NB4 (cell line): ENCODE measurements around the gene OPTN.

Experiments used
- POLR2A ChIP-seq: IDR thresholded peaks from 2 replicates; pipeline ENCODE4 v1.6.1; 2011; ENCODE audit warnings: mild to moderate bottlenecking; ENCODE audit not compliant: insufficient read length; ENCODE audit errors: extremely low read depth
- TF ChIP-seq, protein P1 (sequence below): IDR thresholded peaks from one replicate; pipeline ENCODE4 v1.5.1; 2012; ENCODE audit warnings: low read depth, low read length
- TF ChIP-seq, protein P2 (sequence below): IDR thresholded peaks from 2 replicates; pipeline ENCODE4 v1.6.1; 2011; ENCODE audit warnings: low read depth, low read length

DNA sequence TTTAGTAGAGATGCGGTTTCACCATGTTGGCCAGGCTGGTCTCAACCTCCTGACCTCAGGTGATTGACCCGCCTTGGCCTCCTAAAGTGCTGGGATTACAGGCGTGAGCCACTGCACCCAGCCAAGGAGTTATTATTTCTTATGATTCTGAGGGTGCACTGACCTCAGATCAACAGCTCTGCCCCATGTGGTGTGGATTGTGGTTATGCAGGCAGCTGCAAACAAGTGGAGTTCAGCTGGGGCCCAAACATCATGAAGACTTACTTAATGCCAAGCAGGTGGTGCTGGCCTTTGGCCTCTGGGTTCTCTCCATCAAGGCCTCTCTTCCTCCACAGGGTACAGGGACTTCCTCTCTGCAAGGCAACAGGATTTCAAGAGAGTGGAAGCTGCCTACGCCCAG, 45.1 kb upstream of the OPTN start:
- TF ChIP-seq, protein P1, sequence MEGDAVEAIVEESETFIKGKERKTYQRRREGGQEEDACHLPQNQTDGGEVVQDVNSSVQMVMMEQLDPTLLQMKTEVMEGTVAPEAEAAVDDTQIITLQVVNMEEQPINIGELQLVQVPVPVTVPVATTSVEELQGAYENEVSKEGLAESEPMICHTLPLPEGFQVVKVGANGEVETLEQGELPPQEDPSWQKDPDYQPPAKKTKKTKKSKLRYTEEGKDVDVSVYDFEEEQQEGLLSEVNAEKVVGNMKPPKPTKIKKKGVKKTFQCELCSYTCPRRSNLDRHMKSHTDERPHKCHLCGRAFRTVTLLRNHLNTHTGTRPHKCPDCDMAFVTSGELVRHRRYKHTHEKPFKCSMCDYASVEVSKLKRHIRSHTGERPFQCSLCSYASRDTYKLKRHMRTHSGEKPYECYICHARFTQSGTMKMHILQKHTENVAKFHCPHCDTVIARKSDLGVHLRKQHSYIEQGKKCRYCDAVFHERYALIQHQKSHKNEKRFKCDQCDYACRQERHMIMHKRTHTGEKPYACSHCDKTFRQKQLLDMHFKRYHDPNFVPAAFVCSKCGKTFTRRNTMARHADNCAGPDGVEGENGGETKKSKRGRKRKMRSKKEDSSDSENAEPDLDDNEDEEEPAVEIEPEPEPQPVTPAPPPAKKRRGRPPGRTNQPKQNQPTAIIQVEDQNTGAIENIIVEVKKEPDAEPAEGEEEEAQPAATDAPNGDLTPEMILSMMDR, result no peak
- no peak for TF ChIP-seq POLR2A
- TF ChIP-seq, protein P2, sequence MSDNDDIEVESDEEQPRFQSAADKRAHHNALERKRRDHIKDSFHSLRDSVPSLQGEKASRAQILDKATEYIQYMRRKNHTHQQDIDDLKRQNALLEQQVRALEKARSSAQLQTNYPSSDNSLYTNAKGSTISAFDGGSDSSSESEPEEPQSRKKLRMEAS, result 0 out of 2 replicates have a peak, but pooled peaks have one; percentile 42
